ENCODE results near the gene AUNIP. TPM values are rescaled to one million over a fixed set of nuclear protein-coding genes. Genes with fewer than 3 reads are reported as not detected.

The AUNIP gene
- total RNA-seq, 1 experiment from 2014 or later, result 22.2 TPM

DNA sequence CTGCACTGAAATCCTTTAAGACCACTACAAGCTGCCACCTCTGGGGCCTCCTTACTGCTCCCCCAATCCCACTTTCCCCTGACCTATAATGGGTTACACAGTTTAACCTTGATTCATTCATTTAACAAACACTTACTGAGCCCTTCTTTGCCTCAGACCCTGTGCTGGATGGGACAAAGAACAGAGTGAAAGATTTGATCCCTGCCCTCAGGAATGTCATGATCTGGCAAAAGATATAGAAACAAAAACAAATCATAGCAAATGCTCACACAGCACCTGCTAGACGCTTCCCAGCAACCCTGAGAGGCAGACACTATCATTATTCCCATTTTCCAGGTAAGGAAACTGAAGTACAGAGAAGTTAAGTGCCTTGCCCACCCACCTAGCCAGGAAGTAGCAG is 7.0 kb upstream of the AUNIP start:
- no peak overlapping the region for H3K4me3 Mint-ChIP-seq
- H3K27ac Mint-ChIP-seq, result no peak overlapping the region; a peak in 1 of 7 replicates
- Histone ChIP-seq H3K18ac (ENCODE audit: insufficient read length, low read depth, low read length) (no peak overlapping the region), H3K79me2 (ENCODE audit: insufficient read depth, low read length) (no peaks in the 10 kb centered on the region), H2BK12ac (ENCODE audit: insufficient read length, low read depth, low read length) (no peak overlapping the region), H3K79me1 (ENCODE audit: insufficient read depth, low read depth, low read length, poor library complexity, severe bottlenecking) (no peaks in the 10 kb centered on the region), H2AK5ac (ENCODE audit: insufficient read length, low read length) (no peak overlapping the region), H3K4me2 (ENCODE audit: insufficient read depth, insufficient read length, low read length) (no peak overlapping the region), H2BK20ac (ENCODE audit: low read depth, low read length, poor library complexity, severe bottlenecking) (no peak overlapping the region), H4K91ac (ENCODE audit: insufficient read length, low read depth, low read length) (no peak overlapping the region), H2BK5ac (ENCODE audit: insufficient read length, low read length) (no peak overlapping the region), H4K8ac (replicated peaks; ENCODE audit: insufficient read length, low read depth, low read length) (no peak overlapping the region), H3K4me1 (ENCODE audit: insufficient read depth, low read length) (peaks cover 2% of the 10 kb centered on the region; the same call in 1 of the 2 replicates), H2BK120ac (ENCODE audit: low read depth, low read length, poor library complexity, severe bottlenecking) (no peak overlapping the region), H2BK15ac (ENCODE audit: low read depth, low read length) (no peak overlapping the region), H3K27ac (ENCODE audit: insufficient read length, low read depth, low read length) (no peak overlapping the region), H3K23me2 (ENCODE audit: insufficient read length, low read depth, low read length, poor library complexity, severe bottlenecking) (no peaks in the 10 kb centered on the region), H3K9ac (ENCODE audit: extremely low read depth, insufficient read length, low read length) (no peak overlapping the region), H3T11ph (ENCODE audit: low read length) (no peak overlapping the region), H3K14ac (ENCODE audit: insufficient read depth, low read length) (no peak overlapping the region), H3K56ac (ENCODE audit: insufficient read length, low read depth, low read length) (no peak overlapping the region), H2AFZ (ENCODE audit: low read length) (no peak overlapping the region), H3K4ac (ENCODE audit: low read depth, low read length) (no peak overlapping the region), H3K9me3 (ENCODE audit: control insufficient read depth, low read depth, low read length) (no peaks in the 10 kb centered on the region), H4K5ac (ENCODE audit: insufficient read length, low read depth, low read length) (no peak overlapping the region), H3K23ac (ENCODE audit: insufficient read length, low read depth, low read length) (no peak overlapping the region), H3K27me3 (ENCODE audit: insufficient read depth, low read length) (no peaks in the 10 kb centered on the region), H4K20me1 (ENCODE audit: control insufficient read depth, insufficient read depth, insufficient read length) (no peaks in the 10 kb centered on the region)
- H3K36me3 Mint-ChIP-seq (ENCODE audit: insufficient read depth in 1 of 3, low read depth in 3 of 3), result peaks cover 0 to 13% (median 12%) of the 10 kb centered on the region in 3 experiments; a peak in 4 of 7 replicates
- no peaks in the 10 kb centered on the region for H3K27me3 Mint-ChIP-seq (ENCODE audit: low read depth)
- no peaks in the 10 kb centered on the region for H3K9me3 Mint-ChIP-seq
- TF ChIP-seq, protein P1, sequence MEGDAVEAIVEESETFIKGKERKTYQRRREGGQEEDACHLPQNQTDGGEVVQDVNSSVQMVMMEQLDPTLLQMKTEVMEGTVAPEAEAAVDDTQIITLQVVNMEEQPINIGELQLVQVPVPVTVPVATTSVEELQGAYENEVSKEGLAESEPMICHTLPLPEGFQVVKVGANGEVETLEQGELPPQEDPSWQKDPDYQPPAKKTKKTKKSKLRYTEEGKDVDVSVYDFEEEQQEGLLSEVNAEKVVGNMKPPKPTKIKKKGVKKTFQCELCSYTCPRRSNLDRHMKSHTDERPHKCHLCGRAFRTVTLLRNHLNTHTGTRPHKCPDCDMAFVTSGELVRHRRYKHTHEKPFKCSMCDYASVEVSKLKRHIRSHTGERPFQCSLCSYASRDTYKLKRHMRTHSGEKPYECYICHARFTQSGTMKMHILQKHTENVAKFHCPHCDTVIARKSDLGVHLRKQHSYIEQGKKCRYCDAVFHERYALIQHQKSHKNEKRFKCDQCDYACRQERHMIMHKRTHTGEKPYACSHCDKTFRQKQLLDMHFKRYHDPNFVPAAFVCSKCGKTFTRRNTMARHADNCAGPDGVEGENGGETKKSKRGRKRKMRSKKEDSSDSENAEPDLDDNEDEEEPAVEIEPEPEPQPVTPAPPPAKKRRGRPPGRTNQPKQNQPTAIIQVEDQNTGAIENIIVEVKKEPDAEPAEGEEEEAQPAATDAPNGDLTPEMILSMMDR (conservative IDR thresholded peaks at IDR 0.05), result no peak
- no peak for DNase-seq
- H3K4me1 Mint-ChIP-seq, result peaks cover 19 to 28% of the 10 kb centered on the region in 2 experiments
- WGBS (ENCODE audit: extremely low coverage, insufficient read length, low lambda C conversion rate), result no CpG with 5 or more reads among the region's 1 CpG

All from H9 (cell line).